Measurements from ENCODE around the gene PHACTR1.

GRCh38 chr6:13215390-13215789 is 498.8 kb downstream of the PHACTR1 start:
- no peak for TF ChIP-seq MAX (IDR thresholded peaks at IDR 0.05)
- TF ChIP-seq RAD21 (IDR thresholded peaks at IDR 0.05), result no peak
- TF ChIP-seq CTCF (IDR thresholded peaks at IDR 0.05; ENCODE audit: low read depth, low read length, missing input control), result no peak
- TF ChIP-seq YY1 (IDR thresholded peaks at IDR 0.05), result no peak
- no peak for TF ChIP-seq SP1 (IDR thresholded peaks at IDR 0.05)
- TF ChIP-seq EGR1 (IDR thresholded peaks at IDR 0.05; ENCODE audit: low read depth in 2 of 2), result no peak
- no peak for TF ChIP-seq ATF3 (IDR thresholded peaks at IDR 0.05)
- no peak for TF ChIP-seq REST (IDR thresholded peaks at IDR 0.05)
- TF ChIP-seq JUND (IDR thresholded peaks at IDR 0.05), result no peak
- TF ChIP-seq GABPA (IDR thresholded peaks at IDR 0.05 in 1 of 2, conservative IDR thresholded peaks at IDR 0.05 in 1 of 2), result no peak
- TF ChIP-seq TAF1 (conservative IDR thresholded peaks at IDR 0.05), result no peak
- TF ChIP-seq ZBTB33 (IDR thresholded peaks at IDR 0.05), result no peak

All from liver (tissue), 3 donors.